SK-N-SH (cell line): ENCODE data around the gene PRRT1B. TPM values are rescaled to one million over a fixed set of nuclear protein-coding genes. Genes with fewer than 3 reads are reported as not detected.

Experiments
- CTCF ChIA-PET: fragments of 300-600, 350-600 bp; formaldehyde crosslinking; extraction: SDS; loops from one replicate; lab custom pipeline; 2021; lab: Yijun Ruan, JAX
- POLR2A ChIA-PET: fragments of 350-600 bp; sonication (Branson Sonifier 250); formaldehyde crosslinking; extraction: SDS; loops from one replicate; lab custom pipeline; 2020; ENCODE audit warnings: antibody characterized with exemption, inconsistent platforms; lab: Yijun Ruan, JAX
- DNase-seq: peaks from one replicate; pipeline ENCODE4 v3.0.0; 2012
- H2AFZ ChIP-seq: fragments of 200-600 bp; sonication (generic); 2 replicates; pipeline ENCODE4 v1.8.1; 2016; ENCODE audit warnings: antibody characterized with exemption, mild to moderate bottlenecking, low read depth
- H3F3A ChIP-seq: fragments of 200-600 bp; sonication (generic); replicated peaks from 2 replicates; pipeline ENCODE3; 2016; ENCODE audit warnings: antibody characterized with exemption, mild to moderate bottlenecking; ENCODE audit not compliant: insufficient read depth
- H3K27ac ChIP-seq, 2 experiments: fragments of 200-500 bp in 1 of 2; fragments of 200-600 bp in 1 of 2; sonication (Bioruptor generic) in 1 of 2; sonication (generic), shearing (Covaris generic) in 1 of 2; 2 replicates each; pipeline versions ENCODE4 v1.5.1 to v1.6.1; 2014 to 2016; ENCODE audit warnings: low read depth in 2 of 2, inconsistent platforms in 1 of 2, low read length in 1 of 2, mild to moderate bottlenecking in 1 of 2, mixed read lengths in 1 of 2
- H3K27me3 ChIP-seq: fragments of 200-600 bp; sonication (generic), shearing (Covaris generic); 2 replicates; pipeline ENCODE4 v1.6.1; 2016; ENCODE audit warnings: mixed run types; ENCODE audit not compliant: insufficient read depth
- H3K36me3 ChIP-seq, 2 experiments: fragments of 200-500 bp in 1 of 2; fragments of 200-600 bp in 1 of 2; sonication (Bioruptor generic) in 1 of 2; sonication (generic) in 1 of 2; replicated peaks in 1 of 2; 2 replicates each; pipeline versions ENCODE3 to v1.5.1; 2014 to 2016; ENCODE audit warnings: low read length in 1 of 2, mild to moderate bottlenecking in 1 of 2; ENCODE audit not compliant: insufficient read depth in 2 of 2, control insufficient read depth in 1 of 2
- H3K4me1 ChIP-seq, 2 experiments: fragments of 200-500 bp in 1 of 2; fragments of 200-600 bp in 1 of 2; sonication (Bioruptor generic) in 1 of 2; sonication (generic), shearing (Covaris generic) in 1 of 2; 2 replicates each; pipeline versions ENCODE4 v1.5.1 to v1.6.1; 2014 to 2016; ENCODE audit warnings: low read depth in 1 of 2, low read length in 1 of 2, mixed run types in 1 of 2; ENCODE audit not compliant: insufficient read depth in 2 of 2, control insufficient read depth in 1 of 2
- H3K4me2 ChIP-seq: fragments of 200-600 bp; sonication (generic), shearing (Covaris generic); 2 replicates; pipeline ENCODE4 v1.6.1; 2017; ENCODE audit warnings: mixed run types
- H3K4me3 ChIP-seq, 2 experiments: fragments of 200-500 bp in 1 of 2; fragments of 200-600 bp in 1 of 2; sonication (Bioruptor generic) in 1 of 2; sonication (generic), shearing (Covaris generic) in 1 of 2; 2 replicates each; pipeline versions ENCODE4 v1.5.1 to v1.8.1; 2014 to 2016; ENCODE audit warnings: low read depth in 2 of 2, inconsistent platforms in 1 of 2, low read length in 1 of 2, mild to moderate bottlenecking in 1 of 2, mixed read lengths in 1 of 2, moderate library complexity in 1 of 2
- H3K79me2 ChIP-seq: fragments of 200-600 bp; sonication (generic); 2 replicates; pipeline ENCODE4 v1.8.1; 2017; ENCODE audit warnings: mild to moderate bottlenecking; ENCODE audit not compliant: insufficient read depth
- H3K9ac ChIP-seq: fragments of 200-600 bp; sonication (generic); 2 replicates; pipeline ENCODE4 v1.6.1; 2017; ENCODE audit warnings: mixed run types
- H3K9me2 ChIP-seq: fragments of 200-600 bp; sonication (generic); 2 replicates; pipeline ENCODE4 v1.6.1; 2017; ENCODE audit warnings: mixed run types
- H3K9me3 ChIP-seq: fragments of 200-600 bp; sonication (generic); 2 replicates; pipeline ENCODE4 v1.6.1; 2017; ENCODE audit warnings: mixed run types, mild to moderate bottlenecking, moderate library complexity
- H4K20me1 ChIP-seq: fragments of 200-600 bp; sonication (generic); 2 replicates; pipeline ENCODE4 v1.6.1; 2017; ENCODE audit warnings: mild to moderate bottlenecking, mixed run types; ENCODE audit not compliant: insufficient read depth
- CHD2 ChIP-seq: fragments of 150-350 bp; IDR thresholded peaks from 2 replicates; pipeline ENCODE4 v1.6.1; 2018; ENCODE audit warnings: low read length; ENCODE audit not compliant: partially characterized antibody
- FOXM1 ChIP-seq: IDR thresholded peaks from 2 replicates; pipeline ENCODE4 v1.4.0; 2012; ENCODE audit warnings: low read depth, mild to moderate bottlenecking
- MAX ChIP-seq: IDR thresholded peaks from 2 replicates; pipeline ENCODE4 v1.4.0; 2012; ENCODE audit warnings: low read depth
- NFIC ChIP-seq: IDR thresholded peaks from 2 replicates; pipeline ENCODE4 v1.4.0; 2012; ENCODE audit warnings: borderline replicate concordance
- NRF1 ChIP-seq: IDR thresholded peaks from 2 replicates; pipeline ENCODE4 v1.6.1; 2012; ENCODE audit warnings: low read depth, mild to moderate bottlenecking, low read length
- POLR2AphosphoS5 ChIP-seq: IDR thresholded peaks from 2 replicates; pipeline ENCODE4 v1.6.1; 2012; ENCODE audit warnings: low read depth, low read length
- REST ChIP-seq: IDR thresholded peaks from 2 replicates; pipeline ENCODE4 v1.6.1; 2012; ENCODE audit warnings: mild to moderate bottlenecking, low read depth, low read length, moderate library complexity
- SIN3A ChIP-seq: IDR thresholded peaks from 2 replicates; pipeline ENCODE4 v1.6.1; 2012; ENCODE audit warnings: low read depth, mild to moderate bottlenecking, low read length, moderate library complexity, borderline replicate concordance
- TAF1 ChIP-seq: IDR thresholded peaks from 2 replicates; pipeline ENCODE4 v1.6.1; 2012; ENCODE audit warnings: low read depth, mild to moderate bottlenecking, low read length, moderate library complexity, borderline replicate concordance
- YY1 ChIP-seq: IDR thresholded peaks from 2 replicates; pipeline ENCODE4 v1.4.0; 2012; ENCODE audit warnings: low read depth, mild to moderate bottlenecking
- ZBTB33 ChIP-seq: IDR thresholded peaks from 2 replicates; pipeline ENCODE4 v1.4.0; 2012; ENCODE audit warnings: low read depth, borderline replicate concordance
- WGBS: methylation state at CpG from one replicate; pipeline ENCODE4 v1.1.6; 2017; ENCODE audit warnings: low lambda C conversion rate; 5-methylcytosine and 5-hydroxymethylcytosine counted together
- polyA plus RNA-seq, 3 experiments: library from polyadenylated mRNA; depleted of rRNA; stranded (reverse); fragments of >200 nt; gene quantifications; 2 replicates each; pipeline ENCODE4 v1.2.3, GENCODE V29; 2012

Gene PRRT1B
- polyA plus RNA-seq, 1 of the 3 experiments (the other 2 are of a cell fraction), result not detected

- peaks cover 10 to 38% of the 10 kb centered on the region in 2 experiments for H3K36me3 ChIP-seq
- H3K9ac ChIP-seq, result peak within 1 kb of the TSS; percentile 74
- DNase-seq, result peak; percentile 99
- POLR2A ChIA-PET, result interaction anchor here (0.8 kb wide), 1 partner anchor 11 kb away, joined by 4 read pairs; no protein-coding TSS in a partner anchor
- peaks cover 30% of the 10 kb centered on the region for H3F3A ChIP-seq
- 0 out of 2 replicates have a peak, but pooled peaks have one; percentile 28 for TF ChIP-seq TAF1
- TF ChIP-seq SIN3A, result peak; percentile 89; the same call in 1 of the 2 replicates
- TF ChIP-seq NRF1, result peak; percentile 96
- no peak for TF ChIP-seq FOXM1
- peak; percentile 57 for TF ChIP-seq CHD2
- peak; percentile 79; the same call in 1 of the 2 replicates for TF ChIP-seq POLR2AphosphoS5
- TF ChIP-seq REST, result peak; percentile 17; the same call in 1 of the 2 replicates
- TF ChIP-seq YY1, result peak; percentile 64
- no peak for TF ChIP-seq NFIC
- no peak for TF ChIP-seq ZBTB33
- TF ChIP-seq MAX, result peak; percentile 46; the same call in 1 of the 2 replicates
- TF ChIP-seq, all 33 proteins: peak for 8
- peak within 1 kb of the TSS; percentile 96 for H2AFZ ChIP-seq
- CTCF ChIA-PET, result interaction anchor here (0.7 to 1.7 kb wide), 5 partner anchors 9 to 236 kb away, joined by 4 to 10 read pairs (median 6); no protein-coding TSS in a partner anchor
- no peaks in the 10 kb centered on the region for H3K9me3 ChIP-seq
- peak within 1 kb of the TSS; percentile 23 to 82; a peak in 3 of 4 replicates for H3K27ac ChIP-seq
- no peaks in the 10 kb centered on the region for H3K9me2 ChIP-seq
- under 1% methylated on average over 38 of the region's 83 CpGs for WGBS
- H3K4me1 ChIP-seq, result peaks cover 3 to 16% of the 10 kb centered on the region in 2 experiments; a peak in 1 of 4 replicates
- H4K20me1 ChIP-seq, result no peaks in the 10 kb centered on the region
- H3K4me3 ChIP-seq, result peak within 1 kb of the TSS; percentile 87 to 99
- peak within 1 kb of the TSS; percentile 94 for H3K4me2 ChIP-seq
- H3K27me3 ChIP-seq, result no peaks in the 10 kb centered on the region
- peaks cover 30% of the 10 kb centered on the region for H3K79me2 ChIP-seq
Observed at GRCh38 chr9:131502781-131503625, 42.3 kb upstream of the PRRT1B start, which contains the start of gene POMT1. Gene POMT1, plus strand, starts transcription at chr9:131502918. Its CDS starts 1,301 bp downstream, at chr9:131504219.
